ENCODE data around the gene ZSWIM7.
"Not testable (repeated sequence)": the region's sequence is repeated elsewhere in the genome, so short reads cannot be mapped to it uniquely, and the experiment has no call there.

The ZSWIM7 gene

GRCh38 chr17:15955793-15956541 is 43.5 kb downstream of the ZSWIM7 start:
- no peak for DNase-seq

- no peak for DNase-seq
Measured at GRCh38 chr17:15954222-15954621, 45.3 kb downstream of the ZSWIM7 start.

GRCh38 chr17:15952916-15953790 is 46.4 kb downstream of the ZSWIM7 start:
- no peak for DNase-seq

GRCh38 chr17:15952048-15952532 is 47.4 kb downstream of the ZSWIM7 start:
- DNase-seq: no peak

- no peak for DNase-seq
Measured at GRCh38 chr17:15951368-15952047, 48.0 kb downstream of the ZSWIM7 start.

GRCh38 chr17:15947976-15948752 is 51.3 kb downstream of the ZSWIM7 start:
- no peak for DNase-seq

- no peak for DNase-seq
Measured at GRCh38 chr17:15947271-15947670, 52.2 kb downstream of the ZSWIM7 start.

- no peak for DNase-seq
Measured at GRCh38 chr17:15946611-15947120, 52.8 kb downstream of the ZSWIM7 start.

GRCh38 chr17:15945527-15946191 is 53.8 kb downstream of the ZSWIM7 start:
- DNase-seq: no peak

- DNase-seq: no peak
Measured at GRCh38 chr17:15944759-15945526, 54.6 kb downstream of the ZSWIM7 start, which contains the start of gene ADORA2B. Gene ADORA2B, plus strand, starts transcription at chr17:15945130. Its CDS starts 119 bp downstream, at chr17:15945249.

- DNase-seq: no peak
Measured at GRCh38 chr17:15943971-15944758, 55.3 kb downstream of the ZSWIM7 start.

GRCh38 chr17:15942207-15942833 is 57.2 kb downstream of the ZSWIM7 start:
- DNase-seq: no peak

- DNase-seq: no peak
Measured at GRCh38 chr17:15941781-15942180, 57.7 kb downstream of the ZSWIM7 start.

GRCh38 chr17:15936481-15936880 is 63.0 kb downstream of the ZSWIM7 start:
- not testable (repeated sequence) for DNase-seq

GRCh38 chr17:15935891-15936290 is 63.6 kb downstream of the ZSWIM7 start:
- DNase-seq: no peak

GRCh38 chr17:15934866-15935265 is 64.6 kb downstream of the ZSWIM7 start:
- DNase-seq: no peak

- DNase-seq: no peak
Measured at GRCh38 chr17:15931394-15931793, 68.1 kb downstream of the ZSWIM7 start.

GRCh38 chr17:15930426-15930825 is 69.1 kb downstream of the ZSWIM7 start:
- DNase-seq: no peak

- DNase-seq: no peak
Measured at GRCh38 chr17:15929941-15930340, 69.6 kb downstream of the ZSWIM7 start.

Measured in activated gamma-delta T cell (primary cell).